GM12878 (cell line): ENCODE data around the gene BCKDK. TPM values are rescaled to one million over a fixed set of nuclear protein-coding genes. Genes with fewer than 3 reads are reported as not detected.

Source experiments
- ATAC-seq: fragments of 200-7000 bp; cut with Tn5 transposase; 3 replicates; pipeline ENCODE4 v1.9.1; 2020; ENCODE audit warnings: mild to moderate bottlenecking, moderate library complexity
- BruUV-seq: library from RNA; stranded (reverse); fragments of 400-500 nt; replicated peaks from 2 replicates; lab custom pipeline; 2021; lab: Mats Ljungman, UMichigan
- CTCF ChIA-PET: fragments of 300-600 bp; sonication (Branson Sonifier 250); formaldehyde crosslinking; extraction: SDS; loops from one replicate; lab custom pipeline; 2021; ENCODE audit warnings: inconsistent platforms; lab: Yijun Ruan, JAX
- POLR2A ChIA-PET: fragments of 350-600 bp; formaldehyde crosslinking; extraction: SDS; loops from one replicate; lab custom pipeline; 2021; ENCODE audit warnings: inconsistent platforms; lab: Charles Lee
- RAD21 ChIA-PET: fragments of 300-600 bp; sonication (Branson Sonifier 250); formaldehyde crosslinking; loops from one replicate; lab custom pipeline; 2023; ENCODE audit warnings: antibody characterized with exemption; ENCODE audit not compliant: unreplicated experiment; lab: Charles Lee
- SMC1A ChIA-PET: fragments of 300-600 bp; sonication (Branson Sonifier 250); formaldehyde crosslinking; loops from one replicate; lab custom pipeline; 2023; ENCODE audit not compliant: unreplicated experiment, uncharacterized antibody; lab: Charles Lee
- DNase-seq: peaks from one replicate; pipeline ENCODE4 v3.0.0-alpha.2; 2011; ENCODE audit warnings: low read depth, low spot score
- FAIRE-seq: peaks from 3 replicates; lab custom pipeline; 2011; peaks lifted over from hg19 to GRCh38; lab: Jason Lieb, UNC
- H2AFZ ChIP-seq: 2 replicates; pipeline ENCODE4 v1.6.0; 2011; ENCODE audit warnings: low read depth, low read length, control low read depth; ENCODE audit not compliant: control insufficient read depth
- H3K27ac ChIP-seq: 2 replicates; pipeline ENCODE4 v1.5.1; 2011; ENCODE audit warnings: control low read depth; ENCODE audit not compliant: control insufficient read depth, insufficient read depth
- H3K27me3 ChIP-seq, 2 experiments: replicated peaks in 1 of 2; 2 replicates each; pipeline versions ENCODE4 v1.6.0 to v1.6.1; 2011; ENCODE audit warnings: low read length in 1 of 2; ENCODE audit not compliant: control insufficient read depth in 2 of 2, insufficient read depth in 2 of 2
- H3K36me3 ChIP-seq, 2 experiments: 2 replicates each; pipeline ENCODE4 v1.5.1; 2011; ENCODE audit warnings: low read length in 1 of 2; ENCODE audit not compliant: control insufficient read depth in 2 of 2, insufficient read depth in 2 of 2
- H3K4me1 ChIP-seq: 2 replicates; pipeline ENCODE4 v1.6.1; 2011; ENCODE audit warnings: mild to moderate bottlenecking, low read length, moderate library complexity, mixed read lengths; ENCODE audit not compliant: control insufficient read depth, insufficient read depth
- H3K4me2 ChIP-seq: 2 replicates; pipeline ENCODE4 v1.6.0; 2011; ENCODE audit warnings: control low read depth; ENCODE audit not compliant: control insufficient read depth, insufficient read depth
- H3K4me3 ChIP-seq: fragments of 200-600 bp; sonication (generic); 2 replicates; pipeline ENCODE4 v1.5.1; 2016
- H3K79me2 ChIP-seq: 2 replicates; pipeline ENCODE4 v1.6.0; 2011; ENCODE audit warnings: low read length; ENCODE audit not compliant: control insufficient read depth, insufficient read depth
- H3K9ac ChIP-seq: 2 replicates; pipeline ENCODE4 v1.8.0; 2011; ENCODE audit warnings: low read length, control low read depth, mixed read lengths; ENCODE audit not compliant: control insufficient read depth, insufficient read depth
- H3K9me3 ChIP-seq: replicated peaks from 3 replicates; pipeline ENCODE4 v1.5.1; 2011; ENCODE audit warnings: mild to moderate bottlenecking, low read length; ENCODE audit not compliant: control insufficient read depth, insufficient read depth
- H4K20me1 ChIP-seq: 2 replicates; pipeline ENCODE4 v1.6.0; 2011; ENCODE audit not compliant: control insufficient read depth, insufficient read depth
- BCLAF1 ChIP-seq: fragments of 450-650 bp; IDR thresholded peaks from 2 replicates; pipeline ENCODE4 v1.6.1; 2017; ENCODE audit warnings: antibody characterized with exemption, mild to moderate bottlenecking, moderate library complexity
- FOXM1 ChIP-seq: IDR thresholded peaks from 2 replicates; pipeline ENCODE4 v1.6.1; 2012; ENCODE audit warnings: low read depth, mild to moderate bottlenecking, inconsistent platforms, low read length, moderate library complexity
- MEF2A ChIP-seq: IDR thresholded peaks from 2 replicates; pipeline ENCODE4 v1.6.1; 2011; ENCODE audit warnings: low read depth, mild to moderate bottlenecking, low read length, moderate library complexity; ENCODE audit not compliant: insufficient read depth
- MYB ChIP-seq: fragments of 150-350 bp; IDR thresholded peaks from 2 replicates; pipeline ENCODE4 v1.6.1; 2014; ENCODE audit warnings: mild to moderate bottlenecking, low read depth, low read length, borderline replicate concordance
- NFIC ChIP-seq: IDR thresholded peaks from 2 replicates; pipeline ENCODE4 v1.6.1; 2012; ENCODE audit warnings: low read depth, mild to moderate bottlenecking, inconsistent platforms, low read length, moderate library complexity
- NR2C1 ChIP-seq: fragments of 450-650 bp; IDR thresholded peaks from 2 replicates; pipeline ENCODE4 v1.6.1; 2017; ENCODE audit warnings: antibody characterized with exemption, mild to moderate bottlenecking, moderate library complexity
- POLR2A ChIP-seq: IDR thresholded peaks from 2 replicates; pipeline ENCODE4 v1.6.1; 2011; ENCODE audit warnings: low read depth, mild to moderate bottlenecking, low read length
- RAD21 ChIP-seq: IDR thresholded peaks from 2 replicates; pipeline ENCODE4 v1.6.1; 2011; ENCODE audit warnings: mild to moderate bottlenecking, low read depth, low read length, moderate library complexity; ENCODE audit not compliant: insufficient read depth
- SMC3 ChIP-seq: IDR thresholded peaks from 2 replicates; pipeline ENCODE4 v1.6.1; 2011; ENCODE audit warnings: low read length, improper control_type of control experiment, borderline replicate concordance
- ZBTB40 ChIP-seq: fragments of 450-650 bp; IDR thresholded peaks from 2 replicates; pipeline ENCODE4 v1.6.1; 2016; ENCODE audit warnings: mild to moderate bottlenecking, moderate library complexity, borderline replicate concordance
- WGBS: methylation state at CpG from one replicate; pipeline ENCODE4 v1.1.6; 2016; ENCODE audit warnings: low lambda C conversion rate; ENCODE audit not compliant: insufficient replicate concordance, insufficient coverage; ENCODE audit errors: missing lambda C conversion rate; 5-methylcytosine and 5-hydroxymethylcytosine counted together
- in situ Hi-C: fragments of 300-500 bp; cut with MboI; formaldehyde crosslinking; loops from 9 replicates; pipeline ENCODE4 v1.14.3; 2018; ENCODE audit warnings: mixed read lengths
- intact Hi-C: fragments of 100-400 bp; cut with micrococcal nuclease; formaldehyde crosslinking; loops from one replicate; pipeline ENCODE4 v1.14.2; 2022; ENCODE audit not compliant: unreplicated experiment
- polyA plus RNA-seq, 11 experiments: library from polyadenylated mRNA; depleted of rRNA in 4 of 11; unstranded in 6 of 11; stranded (reverse) in 5 of 11; fragments of >200 nt; fragmentation: Nextera tagmentation in 4 of 11; fragmentation: Illumina TruSeq in 1 of 11; extraction: Ambion mirVana in 4 of 11; extraction: Trizol in 1 of 11; gene quantifications; 1 replicate in 1 of 11; 2 replicates in 10 of 11; pipeline versions ENCODE4 v1.2.1 to v1.2.3, GENCODE V29; 2011 to 2016; ENCODE audit warnings: inconsistent platforms in 2 of 11, missing spikeins in 2 of 11, low read depth in 1 of 11
- total RNA-seq, 4 experiments: library from RNA; depleted of rRNA in 3 of 4; stranded (reverse); fragments of >200 nt in 3 of 4; fragmentation: Illumina TruSeq in 1 of 4; extraction: Trizol in 1 of 4; gene quantifications; 2 replicates each; pipeline versions ENCODE4 v1.2.1 to v1.2.3, GENCODE V29; 2013 to 2021

BCKDK gene
- total and polyA plus RNA-seq, 10 of the 15 experiments (the other 5 are each of a cell fraction or from before 2014, with no cell fraction given) = 0.68 to 56.6 (median 32.8) TPM

- in situ Hi-C loops = no loop called here
- ChIA-PET CTCF (interaction anchor here (1.2 to 2.2 kb wide), 2 partner anchors 16 to 122 kb away, joined by 4 to 5 read pairs; no protein-coding TSS in a partner anchor), POLR2A (interaction anchor here (0.6 kb wide), 1 partner anchor 19 kb away, joined by 3 read pairs; no protein-coding TSS in a partner anchor), RAD21 (no interaction called here), SMC1A (no interaction called here)
- Histone ChIP-seq H3K4me1 (peaks cover 3% of the 10 kb centered on the region; the same call in 1 of the 2 replicates), H3K4me2 (no peak overlapping the region), H2AFZ (no peak overlapping the region), H3K27ac (no peak overlapping the region), H4K20me1 (no peaks in the 10 kb centered on the region), H3K79me2 (peaks cover 40% of the 10 kb centered on the region), H3K9me3 (no peaks in the 10 kb centered on the region), H3K27me3 (no peaks in the 10 kb centered on the region), H3K9ac (no peak overlapping the region), H3K4me3 (no peak overlapping the region), H3K36me3 (peaks cover 8 to 14% of the 10 kb centered on the region in 2 experiments; a peak in 3 of 4 replicates)
- ATAC-seq (no peak), FAIRE-seq (no peak), DNase-seq (no peak)
- 94% methylated on average over 16 of the region's 16 CpGs for WGBS
- intact Hi-C loops = loop anchor here (10.0 kb wide), 1 partner anchor 82 kb away; no protein-coding TSS in a partner anchor
- no TSS peak for BruUV-seq
- TF ChIP-seq POLR2A = 0 out of 2 replicates have a peak, but pooled peaks have one; percentile 44
- no peak for TF ChIP-seq SMC3
Measured at GRCh38 chr16:31076319-31076718, 31.9 kb upstream of the BCKDK start.

GRCh38 chr16:31077024-31077423, 31.2 kb upstream of the BCKDK start:
- H3K4me3 ChIP-seq = no peak overlapping the region
- H3K27me3 ChIP-seq = no peaks in the 10 kb centered on the region
- H3K4me2 ChIP-seq = no peak overlapping the region
- FAIRE-seq (no peak), DNase-seq (no peak), ATAC-seq (no peak)
- no peak overlapping the region for H2AFZ ChIP-seq
- intact Hi-C loops = loop anchor here (10.0 kb wide), 1 partner anchor 82 kb away; no protein-coding TSS in a partner anchor
- SMC1A ChIA-PET = no interaction called here
- in situ Hi-C loops = no loop called here
- peaks cover 33% of the 10 kb centered on the region for H3K79me2 ChIP-seq
- no TSS peak for BruUV-seq
- H4K20me1 ChIP-seq = no peaks in the 10 kb centered on the region
- no peak overlapping the region for H3K9ac ChIP-seq
- RAD21 ChIA-PET = no interaction called here
- POLR2A ChIA-PET = no interaction called here
- no peaks in the 10 kb centered on the region for H3K9me3 ChIP-seq
- peaks cover 8 to 14% of the 10 kb centered on the region in 2 experiments; a peak in 3 of 4 replicates for H3K36me3 ChIP-seq
- CTCF ChIA-PET = interaction anchor here (0.6 kb wide), 2 partner anchors 92 to 104 kb away, joined by 3 to 5 read pairs; no protein-coding TSS in a partner anchor
- no peak overlapping the region for H3K27ac ChIP-seq
- WGBS = 97% methylated on average over 13 of the region's 13 CpGs
- no peaks in the 10 kb centered on the region; the same call in 1 of the 2 replicates for H3K4me1 ChIP-seq
- TF ChIP-seq NR2C1 = no peak
- no peak for TF ChIP-seq MYB
- no peak for TF ChIP-seq BCLAF1
- TF ChIP-seq NFIC = no peak
- no peak for TF ChIP-seq MEF2A
- TF ChIP-seq ZBTB40 = no peak
- TF ChIP-seq FOXM1 = no peak
- no peak for TF ChIP-seq RAD21
